ENCODE measurements around the gene BCL7B.
"Not testable (repeated sequence)": the region's sequence is repeated elsewhere in the genome, so short reads cannot be mapped to it uniquely, and the experiment has no call there.

BCL7B gene

DNA sequence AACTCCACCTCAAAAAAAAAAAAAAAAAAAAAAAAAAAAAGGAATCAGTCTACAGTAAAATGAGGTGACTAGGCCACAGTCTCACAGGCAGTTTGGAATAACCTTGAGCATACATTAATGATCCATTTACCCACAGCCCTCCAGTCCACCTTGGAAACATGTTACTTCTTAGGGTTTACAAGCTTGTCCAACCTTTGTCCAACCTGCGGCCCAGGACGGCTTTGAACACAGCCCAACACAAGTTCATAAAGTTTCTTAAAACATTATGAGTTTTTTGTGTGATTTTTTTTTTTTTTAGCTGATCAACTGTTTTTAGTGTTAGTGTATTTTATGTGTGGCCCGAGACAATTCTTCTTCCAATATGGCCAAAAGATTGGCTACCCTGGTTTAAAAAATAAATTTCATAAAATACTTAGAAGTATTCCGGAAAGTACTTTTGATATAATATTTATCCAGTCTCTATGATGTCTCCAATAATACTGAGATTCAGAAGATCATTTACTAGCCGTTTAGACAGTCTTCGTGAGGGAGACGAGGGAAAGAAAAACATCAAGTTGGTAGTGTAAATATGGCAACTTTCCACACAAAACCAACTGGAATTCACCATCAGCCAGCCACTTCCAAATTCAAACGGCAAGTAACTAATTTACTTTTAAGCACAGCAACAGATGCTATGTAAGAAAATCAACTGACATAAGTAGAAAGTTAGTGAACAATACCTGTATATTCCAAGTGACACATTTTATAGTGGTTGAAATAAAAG, 45.3 kb downstream of the BCL7B start:
- FAIRE-seq (no peak), DNase-seq (ENCODE audit: insufficient read length, low spot score) (no peak)
- TF ChIP-seq POLR2A (IDR thresholded peaks at IDR 0.05; ENCODE audit: low read depth, low read length) = no peak

DNA sequence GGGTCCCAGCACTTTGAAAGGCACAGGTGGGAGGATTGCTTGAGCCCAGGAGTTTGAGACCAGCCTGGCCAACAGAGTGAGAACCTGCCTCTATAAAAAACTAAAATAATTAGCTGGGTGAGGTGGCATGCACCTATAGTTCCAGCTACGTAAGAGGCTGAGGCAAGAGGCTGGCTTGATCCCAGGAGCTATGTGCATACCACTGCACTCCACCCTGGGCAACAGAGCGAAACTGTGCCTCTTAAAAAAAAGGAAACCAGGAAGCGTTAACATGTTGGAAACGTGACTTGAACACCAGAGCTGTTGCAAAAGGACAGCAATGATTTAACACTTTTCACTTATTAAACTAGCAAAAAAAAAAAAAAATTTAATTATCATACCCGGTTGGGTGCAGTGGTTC, 48.0 kb downstream of the BCL7B start:
- no peak for TF ChIP-seq POLR2A (IDR thresholded peaks at IDR 0.05; ENCODE audit: low read depth, low read length)
- FAIRE-seq = no peak
- no peak for DNase-seq (ENCODE audit: insufficient read length, low spot score)

DNA sequence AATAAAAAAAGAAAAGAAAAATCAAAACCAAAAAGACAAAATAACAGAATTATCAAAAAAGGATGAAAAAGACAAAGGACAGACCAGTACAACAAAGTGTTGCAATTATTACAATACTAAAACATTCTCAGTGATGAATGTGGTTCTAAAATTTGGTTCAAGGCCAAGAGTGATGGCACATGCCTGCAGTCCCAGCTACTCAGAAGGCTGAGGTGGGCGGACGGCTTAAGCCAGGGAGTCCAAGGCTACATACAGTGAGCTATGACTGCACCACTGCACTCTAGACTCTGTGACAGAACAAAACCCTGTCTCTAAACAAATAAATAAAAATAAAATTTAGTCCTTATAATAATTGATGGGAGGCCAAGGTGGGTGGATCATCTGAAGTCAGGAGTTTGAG, 49.9 kb downstream of the BCL7B start:
- DNase-seq (ENCODE audit: insufficient read length, low spot score) = no peak
- FAIRE-seq = no peak
- no peak for TF ChIP-seq POLR2A (IDR thresholded peaks at IDR 0.05; ENCODE audit: low read depth, low read length)

DNA sequence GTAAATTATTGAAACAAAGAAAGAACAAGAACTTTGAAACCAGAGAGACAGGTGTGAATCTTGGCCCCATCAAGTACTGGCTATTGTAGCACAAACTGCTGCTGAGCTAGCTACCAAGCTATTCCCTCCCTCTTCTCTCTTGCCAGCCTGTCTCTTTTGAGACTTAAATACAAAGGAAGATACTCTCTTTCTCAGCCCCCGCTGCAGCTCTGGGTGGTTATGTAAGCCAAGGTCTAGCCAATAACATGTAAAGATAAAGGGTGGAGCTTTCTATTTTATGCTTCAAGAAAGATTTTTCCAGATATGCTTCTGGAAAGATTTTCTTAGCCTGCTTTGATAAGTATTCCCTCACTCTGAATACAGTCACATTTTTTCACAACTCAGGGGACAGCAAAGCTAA, 52.6 kb downstream of the BCL7B start:
- TF ChIP-seq POLR2A (IDR thresholded peaks at IDR 0.05; ENCODE audit: low read depth, low read length) = no peak
- DNase-seq (ENCODE audit: insufficient read length, low spot score) = no peak
- no peak for FAIRE-seq

- no peak for FAIRE-seq
- DNase-seq (ENCODE audit: insufficient read length, low spot score) = no peak
These were observed 53.5 kb downstream of the BCL7B start for GRCh38 chr7:73504017-73504416.

DNA sequence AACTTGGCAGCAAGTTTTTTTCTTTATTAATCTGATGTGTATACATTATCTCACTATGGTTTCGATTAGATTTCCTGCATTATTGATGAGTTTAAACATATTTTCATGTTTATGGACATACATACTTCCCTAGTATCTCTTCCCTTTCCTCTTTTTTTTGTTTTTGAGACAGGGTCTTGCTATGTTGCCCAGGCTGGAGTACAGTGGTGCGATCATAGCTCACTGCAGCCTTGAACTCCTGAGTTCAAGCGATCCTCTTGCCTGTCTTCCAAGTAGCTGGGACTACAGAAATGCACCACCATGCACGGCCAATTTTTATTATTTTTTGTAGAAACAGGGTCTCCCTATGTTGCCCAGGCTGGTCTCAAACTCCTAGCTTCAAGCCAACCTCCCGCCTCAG, 54.3 kb downstream of the BCL7B start:
- TF ChIP-seq POLR2A (IDR thresholded peaks at IDR 0.05; ENCODE audit: low read depth, low read length) = no peak
- FAIRE-seq (no peak), DNase-seq (ENCODE audit: insufficient read length, low spot score) (no peak)

More at GRCh38 chr7:73504017-73504416, 53.5 kb downstream of the BCL7B start:
- TF ChIP-seq POLR2A (IDR thresholded peaks at IDR 0.05; ENCODE audit: low read depth, low read length) = no peak

DNA sequence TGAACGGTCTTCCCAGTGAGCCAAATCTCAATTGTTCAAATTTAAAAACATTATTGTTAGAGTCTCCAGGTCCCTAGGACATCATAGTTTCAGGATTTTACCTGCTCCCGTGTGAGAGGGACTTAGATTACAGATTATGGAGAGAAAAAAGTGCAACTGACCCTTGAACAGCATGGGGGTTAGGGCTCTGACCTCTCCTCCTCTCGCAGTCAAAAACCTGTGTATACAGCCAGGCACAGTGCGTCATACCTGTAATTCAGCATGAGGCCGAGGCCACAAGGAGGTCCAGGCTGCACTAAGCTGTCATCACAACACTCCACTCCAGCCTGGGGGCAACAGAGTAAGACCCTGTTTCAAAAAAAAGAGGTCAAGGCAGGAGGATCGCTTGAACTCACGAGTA, 60.9 kb downstream of the BCL7B start:
- TF ChIP-seq POLR2A (IDR thresholded peaks at IDR 0.05; ENCODE audit: low read depth, low read length) = no peak
- FAIRE-seq (no peak), DNase-seq (ENCODE audit: insufficient read length, low spot score) (no peak)

GRCh38 chr7:73495507-73495906, 62.0 kb downstream of the BCL7B start:
- FAIRE-seq; DNase-seq (ENCODE audit: insufficient read length, low spot score): not testable (repeated sequence)

DNA sequence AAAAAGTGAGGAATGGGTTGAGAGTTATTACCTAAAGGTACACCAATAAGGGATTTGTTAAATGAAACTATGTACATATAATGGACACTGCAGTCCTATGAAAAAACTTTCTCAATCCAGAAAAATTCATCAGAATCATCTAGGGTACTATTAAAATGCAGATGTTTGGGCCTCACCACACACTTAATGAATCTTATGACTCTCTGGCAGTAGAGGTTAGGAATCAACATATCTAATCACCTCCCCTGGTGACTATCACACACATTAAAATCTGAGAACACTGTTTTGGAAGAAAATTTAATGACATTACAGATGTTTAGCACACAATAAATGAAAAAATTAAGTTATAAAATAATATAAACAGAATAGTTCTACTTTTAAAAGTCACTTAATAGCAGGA, 67.5 kb downstream of the BCL7B start:
- no peak for TF ChIP-seq POLR2A (IDR thresholded peaks at IDR 0.05; ENCODE audit: low read depth, low read length)
- FAIRE-seq (no peak), DNase-seq (ENCODE audit: insufficient read length, low spot score) (no peak)

DNA sequence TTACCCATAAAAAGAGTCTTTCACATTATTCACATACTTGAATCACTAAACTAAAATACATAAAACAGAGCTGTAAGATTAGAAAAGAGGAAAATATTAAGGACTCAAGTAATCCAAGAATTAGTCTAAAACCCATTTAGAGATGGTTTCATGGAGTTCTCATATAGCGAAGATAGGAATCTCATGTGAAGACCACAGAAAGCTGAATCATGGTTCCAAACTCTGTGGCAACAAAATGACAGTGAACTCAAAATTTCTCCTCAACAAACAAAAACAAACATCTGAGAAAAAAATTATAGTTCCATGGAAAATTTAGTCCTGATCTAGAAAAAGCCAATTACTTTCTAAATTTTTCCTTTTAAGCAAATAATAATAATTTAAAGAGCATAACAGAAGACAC, 70.0 kb downstream of the BCL7B start:
- DNase-seq (ENCODE audit: insufficient read length, low spot score) = no peak
- no peak for FAIRE-seq
- no peak for TF ChIP-seq POLR2A (IDR thresholded peaks at IDR 0.05; ENCODE audit: low read depth, low read length)

All from H54 (cell line).